ENCODE results near the gene FUBP3. TPM values are rescaled to one million over a fixed set of nuclear protein-coding genes. Genes with fewer than 3 reads are reported as not detected.

Gene FUBP3
- polyA plus RNA-seq, 2 of the 4 experiments (the other 2 are of a cell fraction) = 43.5 to 67.7 TPM

Small RNA genes lying within 50 kb of the gene (small RNA-seq; reads per million reads assigned to genes)
- 0 to 3.5 (median 0) reads per million in 6 experiments for gene MIR6856

Other genes with a start within 250 kb of the FUBP3 start
- gene ASS1, start 134.6 kb upstream of the FUBP3 start, polyA plus RNA-seq (2011; rRNA removed) = 32.5 and 36.9 TPM in 2 replicates
- gene ASS1, start 134.6 kb upstream of the FUBP3 start, polyA plus RNA-seq (2017; fragmentation: RNase III; extraction: RNeasy Plus Mini Kit Qiagen cat#74134 plus additional on column Dnase treatment) = 11.3 to 12.9 TPM (median 11.8 TPM) in 3 replicates
- 0.09 and 0.17 TPM in 2 replicates for gene PRDM12, start 85.0 kb downstream of the FUBP3 start, polyA plus RNA-seq (2011; rRNA removed)
- 0.10 to 0.17 TPM (median 0.13 TPM) in 3 replicates for gene PRDM12, start 85.0 kb downstream of the FUBP3 start, polyA plus RNA-seq (2017; fragmentation: RNase III; extraction: RNeasy Plus Mini Kit Qiagen cat#74134 plus additional on column Dnase treatment)
- gene EXOSC2, start 114.2 kb downstream of the FUBP3 start, polyA plus RNA-seq (2011; rRNA removed) = 76.1 and 96.8 TPM in 2 replicates
- 97.9 to 111 TPM (median 101 TPM) in 3 replicates for gene EXOSC2, start 114.2 kb downstream of the FUBP3 start, polyA plus RNA-seq (2017; fragmentation: RNase III; extraction: RNeasy Plus Mini Kit Qiagen cat#74134 plus additional on column Dnase treatment)

Data from A549 (cell line).